ENCODE measurements around the gene KIF1B. TPM values are rescaled to one million over a fixed set of nuclear protein-coding genes. Genes with fewer than 3 reads are reported as not detected.

The KIF1B gene
- total and polyA plus RNA-seq, 10 of the 15 experiments (the other 5 are each of a cell fraction or from before 2014, with no cell fraction given): 2.1 to 16.5 (median 8.7) TPM

GRCh38 chr1:10339815-10340214, 129.4 kb downstream of the KIF1B start:
- H3K36me3 ChIP-seq (ENCODE audit: control insufficient read depth in 2 of 2, insufficient read depth in 2 of 2, low read length in 1 of 2): peaks cover 0 to 2% of the 10 kb centered on the region in 2 experiments; a peak in 2 of 4 replicates
- H3K9ac ChIP-seq (ENCODE audit: control insufficient read depth, insufficient read depth, low read length): no peak overlapping the region
- TF ChIP-seq FOXM1 (IDR thresholded peaks at IDR 0.05; ENCODE audit: low read depth, low read length) (no peak), NR2C1 (IDR thresholded peaks at IDR 0.05) (no peak)
- ChIA-PET SMC1A (ENCODE audit: uncharacterized antibody, unreplicated experiment) (interaction anchor here (1.0 to 7.2 kb wide), 3 partner anchors 10 to 130 kb away, joined by 3 to 57 read pairs (median 6); partner anchors contain the start of gene KIF1B), POLR2A (no interaction called here), RAD21 (ENCODE audit: unreplicated experiment) (interaction anchor here (4.0 kb wide), 1 partner anchor 131 kb away, joined by 46 read pairs; the partner anchor contains the start of gene KIF1B), CTCF (interaction anchor here (0.6 to 6.9 kb wide), 5 partner anchors 10 to 238 kb away, joined by 3 to 110 read pairs (median 4); partner anchors contain the start of gene KIF1B)
- no peaks in the 10 kb centered on the region for H3K79me2 ChIP-seq (ENCODE audit: control insufficient read depth, insufficient read depth, low read length)
- FAIRE-seq (no peak), DNase-seq (ENCODE audit: low read depth, low spot score) (no peak), ATAC-seq (no peak)
- no peaks in the 10 kb centered on the region for H3K4me1 ChIP-seq (ENCODE audit: control insufficient read depth, insufficient read depth, low read length)
- no peak overlapping the region for H3K27ac ChIP-seq (ENCODE audit: control insufficient read depth, insufficient read depth)
- intact Hi-C loops (cut with micrococcal nuclease; ENCODE audit: unreplicated experiment) (loop anchor here (10.0 kb wide), 1 partner anchor 215 kb away; no protein-coding TSS in a partner anchor), in situ Hi-C loops (cut with MboI) (no loop called here)
- no peaks in the 10 kb centered on the region for H4K20me1 ChIP-seq (ENCODE audit: control insufficient read depth, insufficient read depth)
- no peak overlapping the region for H2AFZ ChIP-seq (ENCODE audit: control insufficient read depth, low read depth, low read length)
- H3K4me3 ChIP-seq: no peak overlapping the region
- 46% methylated on average over 5 of the region's 5 CpGs for WGBS (ENCODE audit: insufficient coverage, insufficient replicate concordance, low lambda C conversion rate, missing lambda C conversion rate)
- no peaks in the 10 kb centered on the region for H3K27me3 ChIP-seq (replicated peaks in 1 of 2; ENCODE audit: control insufficient read depth in 2 of 2, insufficient read depth in 2 of 2, low read length in 1 of 2)
- BruUV-seq (replicated peaks): no TSS peak
- no peaks in the 10 kb centered on the region for H3K9me3 ChIP-seq (replicated peaks; ENCODE audit: control insufficient read depth, insufficient read depth, low read length)
- H3K4me2 ChIP-seq (ENCODE audit: control insufficient read depth, insufficient read depth): no peak overlapping the region

- 94% methylated on average over 2 of the region's 2 CpGs for WGBS (ENCODE audit: insufficient coverage, insufficient replicate concordance, low lambda C conversion rate, missing lambda C conversion rate)
- intact Hi-C loops (cut with micrococcal nuclease; ENCODE audit: unreplicated experiment) (no loop called here), in situ Hi-C loops (cut with MboI) (no loop called here)
- POLR2A ChIA-PET: interaction anchor here (0.7 kb wide), 1 partner anchor 1529 kb away, joined by 3 read pairs; no protein-coding TSS in a partner anchor
- FAIRE-seq (no peak), ATAC-seq (no peak), DNase-seq (ENCODE audit: low read depth, low spot score) (no peak)
- Histone ChIP-seq H3K79me2 (ENCODE audit: control insufficient read depth, insufficient read depth, low read length) (no peaks in the 10 kb centered on the region), H3K4me2 (ENCODE audit: control insufficient read depth, insufficient read depth) (no peak overlapping the region), H3K27me3 (replicated peaks in 1 of 2; ENCODE audit: control insufficient read depth in 2 of 2, insufficient read depth in 2 of 2, low read length in 1 of 2) (no peaks in the 10 kb centered on the region), H4K20me1 (ENCODE audit: control insufficient read depth, insufficient read depth) (no peaks in the 10 kb centered on the region), H3K4me1 (ENCODE audit: control insufficient read depth, insufficient read depth, low read length) (no peaks in the 10 kb centered on the region), H3K36me3 (ENCODE audit: control insufficient read depth in 2 of 2, insufficient read depth in 2 of 2, low read length in 1 of 2) (peaks cover 0 to 2% of the 10 kb centered on the region in 2 experiments; a peak in 2 of 4 replicates), H3K4me3 (no peak overlapping the region), H3K27ac (ENCODE audit: control insufficient read depth, insufficient read depth) (no peak overlapping the region), H3K9ac (ENCODE audit: control insufficient read depth, insufficient read depth, low read length) (no peak overlapping the region), H3K9me3 (replicated peaks; ENCODE audit: control insufficient read depth, insufficient read depth, low read length) (no peaks in the 10 kb centered on the region), H2AFZ (ENCODE audit: control insufficient read depth, low read depth, low read length) (no peak overlapping the region)
- RAD21 ChIA-PET (ENCODE audit: unreplicated experiment): interaction anchor here (1.1 to 1.7 kb wide), 2 partner anchors 131 to 133 kb away, joined by 4 to 8 read pairs; partner anchors contain the start of gene KIF1B
- CTCF ChIA-PET: interaction anchor here (1.1 to 6.9 kb wide), 4 partner anchors 9 to 132 kb away, joined by 3 to 110 read pairs (median 6); partner anchors contain the start of gene KIF1B
- TF ChIP-seq HSF1 (IDR thresholded peaks at IDR 0.05; ENCODE audit: low read depth, low read length) (no peak), BACH1 (IDR thresholded peaks at IDR 0.05; ENCODE audit: borderline replicate concordance) (no peak), SMAD1 (IDR thresholded peaks at IDR 0.05; ENCODE audit: low read depth, partially characterized antibody) (no peak), BRCA1 (IDR thresholded peaks at IDR 0.05; ENCODE audit: low read depth, low read length) (no peak)
- SMC1A ChIA-PET (ENCODE audit: uncharacterized antibody, unreplicated experiment): interaction anchor here (1.0 to 7.2 kb wide), 3 partner anchors 11 to 132 kb away, joined by 3 to 57 read pairs (median 3); partner anchors contain the start of gene KIF1B
- BruUV-seq (replicated peaks): no TSS peak
Observed at GRCh38 chr1:10340930-10341590, 130.7 kb downstream of the KIF1B start.
